ENCODE measurements around the gene RAC2.
"Not testable (repeated sequence)": the region's sequence is repeated elsewhere in the genome, so short reads cannot be mapped to it uniquely, and the experiment has no call there.

Gene RAC2

GRCh38 chr22:37203354-37204044, 40.6 kb downstream of the RAC2 start:
- Histone ChIP-seq H3K4me3 (ENCODE audit: low read depth, low read length, poor library complexity, severe bottlenecking) (peak overlapping the region; percentile 29), H3K9me2 (ENCODE audit: low read depth, low read length) (no peaks in the 10 kb centered on the region), H3K27ac (ENCODE audit: low read depth, low read length, poor library complexity, severe bottlenecking) (no peak overlapping the region), H3K27me3 (ENCODE audit: insufficient read depth, low read length) (no peaks in the 10 kb centered on the region), H3K4me2 (ENCODE audit: low read length) (no peak overlapping the region), H2AFZ (ENCODE audit: low read length) (no peak overlapping the region), H4K20me1 (ENCODE audit: insufficient read depth, low read length) (no peaks in the 10 kb centered on the region), H3K36me3 (ENCODE audit: insufficient read depth, low read length) (no peaks in the 10 kb centered on the region), H3K4me1 (ENCODE audit: insufficient read depth, low read length, severe bottlenecking) (peaks cover 23% of the 10 kb centered on the region), H3F3A (ENCODE audit: insufficient read depth, low read length) (no peaks in the 10 kb centered on the region), H3K9ac (ENCODE audit: low read length) (no peak overlapping the region), H3K9me3 (ENCODE audit: low read length) (no peaks in the 10 kb centered on the region), H3K79me2 (ENCODE audit: insufficient read depth, low read length) (no peaks in the 10 kb centered on the region)
- no peak for TF ChIP-seq EZH2 (IDR thresholded peaks at IDR 0.05; ENCODE audit: borderline replicate concordance, low read length)
- TF ChIP-seq CTCF (IDR thresholded peaks at IDR 0.05; ENCODE audit: low read length) = no peak

- no peaks in the 10 kb centered on the region for H3K79me2 ChIP-seq (ENCODE audit: insufficient read depth, low read length)
- no peak overlapping the region for H3K4me3 ChIP-seq (ENCODE audit: low read depth, low read length, poor library complexity, severe bottlenecking)
- H3K36me3 ChIP-seq (ENCODE audit: insufficient read depth, low read length) = no peaks in the 10 kb centered on the region
- H3K4me1 ChIP-seq (ENCODE audit: insufficient read depth, low read length, severe bottlenecking) = peaks cover 27% of the 10 kb centered on the region
- H2AFZ ChIP-seq (ENCODE audit: low read length) = no peak overlapping the region
- no peaks in the 10 kb centered on the region for H4K20me1 ChIP-seq (ENCODE audit: insufficient read depth, low read length)
- H3K4me2 ChIP-seq (ENCODE audit: low read length) = no peak overlapping the region
- H3K9me2 ChIP-seq (ENCODE audit: low read depth, low read length) = no peaks in the 10 kb centered on the region
- no peaks in the 10 kb centered on the region for H3K27me3 ChIP-seq (ENCODE audit: insufficient read depth, low read length)
- H3K9me3 ChIP-seq (ENCODE audit: low read length) = no peaks in the 10 kb centered on the region
- TF ChIP-seq CTCF (IDR thresholded peaks at IDR 0.05; ENCODE audit: low read length) = no peak
- TF ChIP-seq EZH2 (IDR thresholded peaks at IDR 0.05; ENCODE audit: borderline replicate concordance, low read length) = no peak
- H3K27ac ChIP-seq (ENCODE audit: low read depth, low read length, poor library complexity, severe bottlenecking) = no peak overlapping the region
- H3F3A ChIP-seq (ENCODE audit: insufficient read depth, low read length) = no peaks in the 10 kb centered on the region
- no peak overlapping the region for H3K9ac ChIP-seq (ENCODE audit: low read length)
Observed at GRCh38 chr22:37202716-37203115, 41.4 kb downstream of the RAC2 start.

- Histone ChIP-seq H3K36me3 (ENCODE audit: insufficient read depth, low read length) (no peaks in the 10 kb centered on the region), H3K9ac (ENCODE audit: low read length) (no peak overlapping the region; the same call in 1 of the 2 replicates), H3K4me2 (ENCODE audit: low read length) (no peak overlapping the region), H3K9me2 (ENCODE audit: low read depth, low read length) (no peaks in the 10 kb centered on the region), H3K4me1 (ENCODE audit: insufficient read depth, low read length, severe bottlenecking) (peaks cover 27% of the 10 kb centered on the region), H3F3A (ENCODE audit: insufficient read depth, low read length) (no peaks in the 10 kb centered on the region), H3K27ac (ENCODE audit: low read depth, low read length, poor library complexity, severe bottlenecking) (peak overlapping the region; percentile 3), H3K79me2 (ENCODE audit: insufficient read depth, low read length) (no peaks in the 10 kb centered on the region), H3K9me3 (ENCODE audit: low read length) (no peaks in the 10 kb centered on the region), H2AFZ (ENCODE audit: low read length) (no peak overlapping the region), H3K4me3 (ENCODE audit: low read depth, low read length, poor library complexity, severe bottlenecking) (no peak overlapping the region), H4K20me1 (ENCODE audit: insufficient read depth, low read length) (no peaks in the 10 kb centered on the region), H3K27me3 (ENCODE audit: insufficient read depth, low read length) (no peaks in the 10 kb centered on the region)
- TF ChIP-seq CTCF (IDR thresholded peaks at IDR 0.05; ENCODE audit: low read length) (0 out of 2 replicates have a peak, but pooled peaks have one; percentile 7), EZH2 (IDR thresholded peaks at IDR 0.05; ENCODE audit: borderline replicate concordance, low read length) (no peak)
Observed at GRCh38 chr22:37202001-37202555, 42.0 kb downstream of the RAC2 start.

- H3K27ac ChIP-seq (ENCODE audit: low read depth, low read length, poor library complexity, severe bottlenecking); H3K9me2 ChIP-seq (ENCODE audit: low read depth, low read length); H4K20me1 ChIP-seq (ENCODE audit: insufficient read depth, low read length); H3K9me3 ChIP-seq (ENCODE audit: low read length); H3F3A ChIP-seq (ENCODE audit: insufficient read depth, low read length); H3K4me3 ChIP-seq (ENCODE audit: low read depth, low read length, poor library complexity, severe bottlenecking); H3K36me3 ChIP-seq (ENCODE audit: insufficient read depth, low read length); H2AFZ ChIP-seq (ENCODE audit: low read length); H3K79me2 ChIP-seq (ENCODE audit: insufficient read depth, low read length); H3K9ac ChIP-seq (ENCODE audit: low read length); H3K27me3 ChIP-seq (ENCODE audit: insufficient read depth, low read length); H3K4me2 ChIP-seq (ENCODE audit: low read length): not testable (repeated sequence)
- H3K4me1 ChIP-seq (ENCODE audit: insufficient read depth, low read length, severe bottlenecking) = peaks cover 27% of the 10 kb centered on the region
Observed at GRCh38 chr22:37201443-37201820, 42.6 kb downstream of the RAC2 start.
